NCI-H2029 treated with DMSO at 0.1 percent for 48 hours (cell line): ENCODE measurements around the gene LRP4.

ENCODE experiments used
- DNase-seq: peaks from one replicate; lab custom pipeline; 2025; lab: John Stamatoyannopoulos, UW

LRP4 gene

GRCh38 chr11:46918788-46919513 is 601 bp upstream of the LRP4 start:
- DNase-seq, result no peak

GRCh38 chr11:46917762-46918082 is 628 bp downstream of the LRP4 start:
- DNase-seq, result no peak

DNA sequence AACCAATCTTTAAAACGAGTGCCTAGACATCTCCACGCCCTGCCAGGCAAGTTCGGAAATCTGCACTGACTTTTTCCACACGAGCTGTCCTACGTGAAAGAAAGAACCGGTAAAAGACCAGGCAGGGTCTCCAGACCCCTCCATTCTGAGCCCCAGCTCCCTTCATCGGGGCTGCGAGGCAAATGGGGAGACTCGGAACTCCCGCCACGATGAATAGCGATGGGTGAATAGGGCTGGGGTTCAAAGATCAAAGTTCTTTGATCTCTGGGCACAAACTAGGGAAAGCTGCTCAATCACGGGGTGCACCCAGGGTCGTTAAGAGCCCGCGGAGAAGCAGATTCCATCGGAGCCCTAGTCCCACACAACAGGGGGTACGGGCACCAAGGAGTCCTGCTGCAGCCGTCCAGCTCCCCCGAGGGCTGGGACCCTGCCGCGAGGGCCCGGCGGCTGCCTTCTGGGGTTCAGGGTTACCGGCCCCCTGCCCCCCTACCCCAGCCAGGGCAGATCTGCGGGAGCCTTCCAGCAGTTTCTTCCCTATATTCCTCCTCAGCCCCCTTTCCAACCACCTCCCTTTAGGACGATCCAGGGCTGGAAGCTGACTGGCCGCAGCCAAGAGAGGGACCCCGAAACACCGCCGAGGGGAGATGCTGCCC is 1.1 kb downstream of the LRP4 start:
- DNase-seq, result no peak

GRCh38 chr11:46916286-46917108 is 1.9 kb downstream of the LRP4 start:
- no peak for DNase-seq

DNA sequence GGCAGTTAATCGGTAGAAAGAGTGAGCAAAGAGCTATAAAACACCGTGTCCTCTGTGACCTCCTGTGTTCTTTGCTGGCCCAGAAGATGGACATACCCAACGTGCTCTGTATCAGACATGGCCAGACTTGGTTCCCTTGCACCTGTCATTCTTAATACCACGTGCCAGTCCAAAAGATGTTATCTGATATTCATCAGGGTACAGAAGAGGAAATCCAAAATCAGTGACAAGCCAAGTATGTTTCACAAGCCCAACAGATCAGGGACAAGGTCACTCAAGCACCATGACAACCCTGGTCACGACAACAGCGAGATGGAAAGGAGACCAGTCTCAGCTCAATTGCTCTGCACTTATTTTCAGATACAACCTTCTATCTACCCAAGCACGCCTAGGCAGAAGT is 3.4 kb downstream of the LRP4 start:
- no peak for DNase-seq

- DNase-seq, result no peak
Observed at GRCh38 chr11:46914363-46914762, 4.0 kb downstream of the LRP4 start.

DNA sequence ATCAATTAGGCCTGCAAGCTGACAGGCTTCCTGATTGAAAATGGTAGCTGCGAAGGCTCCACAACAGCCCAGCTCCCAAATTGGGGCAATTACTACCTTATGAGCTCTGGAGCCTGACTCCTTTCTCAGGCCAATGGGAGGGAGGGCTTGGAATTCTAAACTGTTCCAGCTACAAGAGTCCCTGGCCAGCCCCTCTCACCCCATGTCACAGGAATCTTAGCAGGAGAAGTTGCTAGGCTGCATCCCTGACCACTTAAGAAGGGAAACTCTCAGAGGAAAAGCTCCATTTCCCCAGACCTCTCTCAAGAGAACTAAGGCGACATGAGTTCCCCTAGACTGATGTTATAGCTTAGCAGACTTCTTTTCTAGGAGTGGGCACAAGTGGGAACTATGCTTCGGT is 4.9 kb downstream of the LRP4 start:
- no peak for DNase-seq

DNA sequence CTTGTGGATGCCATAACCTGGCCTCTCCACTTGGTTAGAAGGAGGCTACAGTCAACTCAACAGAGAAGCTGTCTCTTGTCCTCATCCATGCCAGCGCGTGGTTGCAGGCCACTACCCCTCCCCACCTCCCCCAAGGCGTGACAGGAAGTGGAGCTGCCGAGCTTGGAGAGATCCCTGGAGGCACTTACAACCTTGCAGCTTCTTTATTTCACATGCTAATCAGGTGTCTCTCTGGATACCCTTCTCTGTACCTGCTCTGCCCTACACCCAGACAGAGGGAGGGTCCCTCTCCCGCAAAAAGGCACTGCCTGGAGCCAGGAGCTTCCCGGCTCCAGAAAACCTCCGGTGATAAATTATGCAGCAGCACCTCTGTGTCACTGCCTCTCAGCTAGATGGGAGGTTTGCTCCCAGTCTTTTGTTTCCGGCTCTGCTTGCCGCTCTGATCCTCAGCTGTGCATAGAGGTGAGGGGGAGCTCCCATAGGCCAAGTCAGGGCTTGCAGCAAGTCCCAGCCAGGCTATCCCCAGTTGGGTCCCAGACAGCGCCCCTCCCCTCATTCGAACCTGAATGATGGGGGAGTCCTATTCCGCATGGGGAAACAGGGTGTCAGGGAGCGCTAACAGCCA is 5.7 kb downstream of the LRP4 start:
- DNase-seq, result no peak

DNA sequence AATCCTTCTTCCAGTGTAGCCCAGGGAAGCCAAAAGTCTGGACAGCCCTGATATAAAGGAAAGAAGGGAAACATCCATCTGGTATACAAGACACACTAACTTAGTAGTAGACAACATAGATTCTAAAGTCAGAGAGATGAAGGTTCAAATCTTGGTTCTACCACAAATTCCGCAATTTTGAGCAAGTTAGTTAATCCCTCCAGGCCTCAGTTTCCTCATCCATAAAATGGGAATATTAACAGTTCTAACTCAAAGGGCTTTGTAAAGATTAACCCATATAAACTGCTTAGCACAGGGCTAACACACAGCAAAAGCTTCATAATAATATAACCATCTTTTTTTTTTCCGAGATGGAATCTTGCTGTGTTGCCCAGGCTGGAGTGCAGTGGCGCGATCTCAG is 10.7 kb downstream of the LRP4 start:
- DNase-seq, result no peak

DNA sequence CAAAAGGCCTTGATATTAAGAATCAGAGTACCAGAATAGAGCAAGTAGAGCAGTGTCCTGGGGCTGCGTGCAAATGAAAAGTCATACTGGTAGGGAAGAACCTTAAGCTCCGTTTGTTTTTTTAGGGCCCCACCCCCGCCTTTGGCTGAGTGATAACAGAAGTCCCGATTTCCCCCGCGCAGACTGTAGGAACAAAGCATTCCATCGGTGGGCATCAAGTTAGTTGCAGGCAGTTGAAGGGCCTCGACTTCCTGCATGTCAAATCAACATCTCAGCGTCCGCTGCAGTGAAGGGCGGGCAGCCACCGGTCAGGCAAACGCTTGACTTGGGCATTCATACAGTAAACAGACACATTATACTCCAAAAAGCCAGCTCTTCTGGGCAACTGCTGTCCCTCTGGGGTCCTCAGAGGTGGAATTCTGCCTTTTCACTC is 11.7 kb downstream of the LRP4 start:
- DNase-seq, result no peak

DNA sequence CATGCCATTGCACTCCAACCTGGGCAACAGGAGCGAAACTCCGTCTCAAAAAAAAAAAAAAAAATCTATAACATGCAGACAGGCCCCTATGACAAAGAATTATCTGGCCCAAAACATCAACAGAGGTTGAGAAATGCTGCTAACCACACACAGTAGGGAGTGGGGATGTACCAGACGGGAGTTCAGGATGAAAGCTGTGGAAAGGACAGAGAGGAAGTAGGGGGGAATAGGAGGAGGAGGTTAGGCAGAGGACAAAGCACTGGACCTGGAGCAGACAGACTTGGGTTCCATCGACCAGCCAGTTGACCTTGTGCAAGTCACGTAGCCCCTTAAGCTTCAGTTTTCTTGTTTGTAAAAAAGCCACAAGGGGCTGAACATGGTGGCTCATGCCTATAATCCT is 12.5 kb downstream of the LRP4 start:
- no peak for DNase-seq

- DNase-seq, result no peak
Observed at GRCh38 chr11:46903846-46904245, 14.5 kb downstream of the LRP4 start.

- no peak for DNase-seq
Observed at GRCh38 chr11:46902694-46903093, 15.7 kb downstream of the LRP4 start.

DNA sequence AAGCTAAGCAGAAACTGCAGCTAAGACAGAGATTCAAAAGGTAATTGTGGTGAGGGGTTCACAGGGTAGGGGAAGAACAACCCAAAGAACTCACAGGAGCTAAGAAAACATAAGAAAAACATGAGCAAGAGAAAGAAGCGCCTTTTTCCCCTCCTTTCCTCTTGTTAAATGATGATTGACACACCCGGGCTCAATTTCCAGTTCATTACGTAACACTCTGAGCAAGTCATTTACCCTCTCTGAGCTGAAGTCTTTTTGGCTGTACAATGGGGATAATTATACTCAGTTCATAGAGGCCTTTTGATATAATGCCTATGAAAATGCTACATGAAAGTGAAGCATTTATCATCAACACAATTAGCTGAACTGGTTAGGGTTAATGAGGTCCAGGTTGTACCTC is 17.2 kb downstream of the LRP4 start:
- no peak for DNase-seq

DNA sequence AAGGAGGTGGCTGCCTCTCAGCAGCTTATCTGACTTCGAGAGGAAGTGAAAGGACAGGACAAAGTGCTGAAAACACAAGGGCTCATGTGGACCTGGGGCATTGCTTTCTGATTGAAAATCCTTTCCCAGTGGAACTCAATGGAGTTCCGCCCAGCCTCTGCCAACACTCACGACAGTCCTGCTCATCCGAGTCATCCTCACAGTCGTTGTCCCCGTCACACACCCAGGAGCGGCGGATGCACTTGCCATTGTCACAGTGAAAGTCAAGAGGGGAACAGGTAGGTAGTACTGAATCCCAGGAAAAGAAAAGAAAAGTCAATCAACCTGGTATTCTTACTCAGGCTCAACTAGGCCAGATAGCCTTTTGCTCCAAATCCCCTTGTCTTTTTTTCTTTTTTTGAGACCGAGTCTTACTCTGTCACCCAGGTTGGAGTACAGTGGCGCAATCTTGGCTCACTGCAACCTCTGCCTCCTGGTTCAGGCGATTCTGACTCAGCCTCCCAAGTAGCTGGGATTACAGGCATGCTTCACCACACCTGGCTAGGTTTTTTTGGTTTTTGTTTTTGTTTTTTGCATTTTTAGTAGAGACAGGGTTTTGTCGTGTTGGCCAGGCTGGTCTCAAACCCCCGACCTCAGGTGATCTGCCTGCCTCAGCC is 18.1 kb downstream of the LRP4 start:
- no peak for DNase-seq

- DNase-seq, result no peak
Observed at GRCh38 chr11:46899501-46900025, 18.8 kb downstream of the LRP4 start.

GRCh38 chr11:46898396-46899095 is 19.8 kb downstream of the LRP4 start:
- DNase-seq, result no peak

GRCh38 chr11:46896719-46897406 is 21.5 kb downstream of the LRP4 start:
- no peak for DNase-seq

DNA sequence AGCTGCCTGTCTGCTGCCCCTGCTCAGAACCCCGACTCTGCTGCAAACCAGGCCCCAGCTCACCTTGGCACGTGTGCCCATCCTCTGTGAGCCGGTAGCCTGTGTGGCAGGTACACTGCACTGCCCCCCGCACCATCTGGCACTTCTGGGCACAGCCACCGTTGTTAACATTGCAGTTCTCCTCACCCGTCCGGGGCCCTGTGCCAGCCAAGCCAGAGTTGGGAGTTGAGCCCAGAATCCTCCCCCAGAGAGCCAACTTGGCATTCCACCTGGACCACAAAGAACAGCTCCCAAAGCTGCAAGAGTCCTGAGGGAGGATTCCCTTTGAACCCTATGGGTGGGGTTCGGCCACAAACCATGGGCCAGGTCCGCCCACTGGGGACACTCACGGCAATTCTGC is 22.5 kb downstream of the LRP4 start:
- peak; percentile 86 for DNase-seq

GRCh38 chr11:46894961-46895360 is 23.4 kb downstream of the LRP4 start:
- DNase-seq, result no peak

- DNase-seq, result peak; percentile 62
Observed at GRCh38 chr11:46894506-46894905, 23.8 kb downstream of the LRP4 start.
